CD14-positive monocyte (primary cell): Measurements from ENCODE around the gene CRY2. TPM values are rescaled to one million over a fixed set of nuclear protein-coding genes. Genes with fewer than 3 reads are reported as not detected.

Experiments used
- DNase-seq, 3 donors: peaks; one replicate each; pipeline ENCODE4 v3.0.0-alpha.2; 2011 to 2022
- H2AFZ ChIP-seq: 2 replicates; pipeline ENCODE4 v1.6.0; 2012; ENCODE audit warnings: mild to moderate bottlenecking, low read depth, low read length, inconsistent platforms; ENCODE audit not compliant: insufficient read depth, poor library complexity, severe bottlenecking
- H3K27ac ChIP-seq, 2 donors: 1 replicate in 1 of 2; 2 replicates in 1 of 2; pipeline ENCODE4 v1.5.1; 2012 to 2013; ENCODE audit warnings: low read length in 2 of 2, control low read depth in 1 of 2, inconsistent platforms in 1 of 2, low read depth in 1 of 2, mild to moderate bottlenecking in 1 of 2
- H3K27me3 ChIP-seq, 2 donors: one replicate each; pipeline versions ENCODE4 v1.6.0 to v1.6.1; 2011 to 2013; ENCODE audit warnings: low read length in 2 of 2; ENCODE audit not compliant: control insufficient read depth in 2 of 2, insufficient read depth in 2 of 2
- H3K36me3 ChIP-seq, 2 donors: replicated peaks in 1 of 2; 1 replicate in 1 of 2; 2 replicates in 1 of 2; pipeline versions ENCODE4 v1.5.1 to v1.6.1; 2012 to 2013; ENCODE audit warnings: low read length in 2 of 2, control low read depth in 1 of 2, inconsistent platforms in 1 of 2, mild to moderate bottlenecking in 1 of 2; ENCODE audit not compliant: insufficient read depth in 2 of 2, control insufficient read depth in 1 of 2
- H3K4me1 ChIP-seq, 2 donors: 1 replicate in 1 of 2; 2 replicates in 1 of 2; pipeline versions ENCODE4 v1.5.1 to v1.6.1; 2012 to 2013; ENCODE audit warnings: low read length in 2 of 2, control low read depth in 1 of 2, inconsistent platforms in 1 of 2, mild to moderate bottlenecking in 1 of 2, moderate library complexity in 1 of 2; ENCODE audit not compliant: insufficient read depth in 2 of 2, control insufficient read depth in 1 of 2
- H3K4me2 ChIP-seq: replicated peaks from 2 replicates; pipeline ENCODE3; 2012; ENCODE audit warnings: low read length, moderate library complexity, mild to moderate bottlenecking; ENCODE audit not compliant: poor library complexity, severe bottlenecking; ENCODE audit errors: extremely low read depth
- H3K4me3 ChIP-seq, 3 experiments: fragments of 200-600 bp in 1 of 3; sonication (generic) in 1 of 3; replicated peaks in 1 of 3; 1 replicate in 2 of 3; 2 replicates in 1 of 3; pipeline ENCODE4 v1.5.1; 2011 to 2013; ENCODE audit warnings: low read length in 3 of 3, mild to moderate bottlenecking in 3 of 3, control low read depth in 2 of 3, low read depth in 2 of 3, inconsistent platforms in 1 of 3, moderate library complexity in 1 of 3
- H3K79me2 ChIP-seq: 2 replicates; pipeline ENCODE4 v1.6.0; 2012; ENCODE audit warnings: mild to moderate bottlenecking, control low read depth, inconsistent platforms, low read length, moderate library complexity; ENCODE audit not compliant: insufficient read depth
- H3K9ac ChIP-seq: 2 replicates; pipeline ENCODE4 v1.6.0; 2017; ENCODE audit warnings: low read length, mild to moderate bottlenecking; ENCODE audit not compliant: insufficient read depth, poor library complexity, severe bottlenecking
- H3K9me3 ChIP-seq, 2 donors: replicated peaks in 1 of 2; 1 replicate in 1 of 2; 2 replicates in 1 of 2; pipeline versions ENCODE4 v1.5.1 to v1.6.1; 2012 to 2013; ENCODE audit warnings: low read length in 2 of 2, control low read depth in 1 of 2; ENCODE audit not compliant: control insufficient read depth in 1 of 2, insufficient read depth in 1 of 2
- H4K20me1 ChIP-seq: 2 replicates; pipeline ENCODE4 v1.6.0; 2012; ENCODE audit warnings: mild to moderate bottlenecking, low read length, control low read depth, moderate library complexity; ENCODE audit not compliant: insufficient read depth
- H3K27ac Mint-ChIP-seq, 7 donors: one replicate each; pipeline ENCODE4 v1.8.0; 2020; ENCODE audit warnings: mild to moderate bottlenecking in 7 of 7, mixed read lengths in 7 of 7, moderate library complexity in 6 of 7, inconsistent platforms in 2 of 7
- H3K27me3 Mint-ChIP-seq, 3 donors: one replicate each; pipeline ENCODE4 v1.8.0; 2021 to 2022; ENCODE audit warnings: low read depth in 3 of 3, mild to moderate bottlenecking in 3 of 3, mixed read lengths in 3 of 3, moderate library complexity in 3 of 3, inconsistent platforms in 1 of 3
- H3K36me3 Mint-ChIP-seq, 2 donors: one replicate each; pipeline ENCODE4 v1.8.0; 2020; ENCODE audit warnings: mixed read lengths in 2 of 2, inconsistent platforms in 1 of 2, mild to moderate bottlenecking in 1 of 2
- H3K4me1 Mint-ChIP-seq: one replicate; pipeline ENCODE4 v1.8.0; 2020; ENCODE audit warnings: mild to moderate bottlenecking, mixed read lengths
- H3K4me3 Mint-ChIP-seq, 2 donors: one replicate each; pipeline ENCODE4 v1.8.0; 2020; ENCODE audit warnings: mild to moderate bottlenecking in 2 of 2, mixed read lengths in 2 of 2, moderate library complexity in 1 of 2
- H3K9me3 Mint-ChIP-seq, 7 donors: one replicate each; pipeline ENCODE4 v1.8.0; 2020 to 2022; ENCODE audit warnings: mixed read lengths in 7 of 7, mild to moderate bottlenecking in 6 of 7, moderate library complexity in 6 of 7, inconsistent platforms in 2 of 7
- WGBS: methylation state at CpG from one replicate; pipeline ENCODE4 v1.1.5; 2013; ENCODE audit warnings: missing lambda C conversion rate; ENCODE audit not compliant: insufficient coverage; 5-methylcytosine and 5-hydroxymethylcytosine counted together
- intact Hi-C, 2 donors: fragments of 100-400 bp; cut with micrococcal nuclease; formaldehyde crosslinking; loops; one replicate each; pipeline versions ENCODE4 v1.15.0 to v1.15.1; 2023
- polyA plus RNA-seq, 3 donors: library from polyadenylated mRNA; depleted of rRNA in 1 of 3; unstranded in 2 of 3; stranded (reverse) in 1 of 3; fragments of 300-500 nt in 2 of 3; fragments of >200 nt in 1 of 3; fragmentation: Illumina TruSeq in 2 of 3; gene quantifications; 1 replicate in 2 of 3; 2 replicates in 1 of 3; pipeline ENCODE4 v1.2.3, GENCODE V29; 2012 to 2021
- TF ChIP-seq, protein P1 (sequence below): fragments of 200-600 bp; IDR thresholded peaks from one replicate; pipeline ENCODE4 v1.8.0; 2022; ENCODE audit warnings: antibody characterized with exemption, mild to moderate bottlenecking

The CRY2 gene
- polyA plus RNA-seq, 3 donors, result 5.1 to 12.5 (median 7.2) TPM

DNA sequence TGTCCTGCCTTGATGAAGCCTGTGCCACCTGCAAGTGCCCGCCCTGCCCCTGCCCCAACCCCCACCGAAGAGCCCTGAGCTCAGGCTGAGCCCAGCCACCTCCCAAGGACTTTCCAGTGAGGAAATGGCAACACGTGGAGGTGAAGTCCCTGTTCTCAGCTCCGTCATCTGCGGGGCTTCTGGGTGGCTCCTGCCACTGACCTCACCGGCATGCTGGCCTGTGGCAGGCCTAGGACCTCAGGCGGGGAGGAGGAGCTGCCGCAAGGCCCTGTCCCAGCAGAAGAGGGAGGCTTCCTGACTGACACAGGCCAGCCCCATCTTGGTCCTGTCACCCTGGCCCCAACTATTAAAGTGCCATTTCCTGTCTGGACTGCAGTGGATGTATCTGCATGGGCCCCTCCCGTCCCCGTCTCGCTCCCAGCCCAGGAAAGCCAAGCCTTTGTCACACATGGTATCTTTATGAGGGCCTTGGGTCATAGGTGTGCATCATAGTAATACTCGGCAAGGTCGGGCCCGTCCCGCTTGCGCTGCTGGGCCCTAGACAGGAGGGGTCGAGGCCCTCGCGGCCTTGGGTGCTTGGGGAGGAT is 58.9 kb downstream of the CRY2 start:
- Histone ChIP-seq H3K4me3 (no peak overlapping the region), H2AFZ (no peak overlapping the region), H3K79me2 (no peaks in the 10 kb centered on the region), H3K27ac (no peak overlapping the region), H3K9me3 (peaks cover 0 to 4% of the 10 kb centered on the region in 2 donors), H3K36me3 (peaks cover 19 to 24% of the 10 kb centered on the region in 2 donors), H3K4me2 (no peak overlapping the region), H4K20me1 (peaks cover 26% of the 10 kb centered on the region), H3K9ac (no peak overlapping the region), H3K27me3 (peaks cover 1 to 8% of the 10 kb centered on the region in 2 donors), H3K4me1 (no peaks in the 10 kb centered on the region)
- TF ChIP-seq, protein P1, sequence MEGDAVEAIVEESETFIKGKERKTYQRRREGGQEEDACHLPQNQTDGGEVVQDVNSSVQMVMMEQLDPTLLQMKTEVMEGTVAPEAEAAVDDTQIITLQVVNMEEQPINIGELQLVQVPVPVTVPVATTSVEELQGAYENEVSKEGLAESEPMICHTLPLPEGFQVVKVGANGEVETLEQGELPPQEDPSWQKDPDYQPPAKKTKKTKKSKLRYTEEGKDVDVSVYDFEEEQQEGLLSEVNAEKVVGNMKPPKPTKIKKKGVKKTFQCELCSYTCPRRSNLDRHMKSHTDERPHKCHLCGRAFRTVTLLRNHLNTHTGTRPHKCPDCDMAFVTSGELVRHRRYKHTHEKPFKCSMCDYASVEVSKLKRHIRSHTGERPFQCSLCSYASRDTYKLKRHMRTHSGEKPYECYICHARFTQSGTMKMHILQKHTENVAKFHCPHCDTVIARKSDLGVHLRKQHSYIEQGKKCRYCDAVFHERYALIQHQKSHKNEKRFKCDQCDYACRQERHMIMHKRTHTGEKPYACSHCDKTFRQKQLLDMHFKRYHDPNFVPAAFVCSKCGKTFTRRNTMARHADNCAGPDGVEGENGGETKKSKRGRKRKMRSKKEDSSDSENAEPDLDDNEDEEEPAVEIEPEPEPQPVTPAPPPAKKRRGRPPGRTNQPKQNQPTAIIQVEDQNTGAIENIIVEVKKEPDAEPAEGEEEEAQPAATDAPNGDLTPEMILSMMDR, result no peak
- Mint-ChIP-seq H3K4me3 (no peak overlapping the region), H3K9me3 (no peaks in the 10 kb centered on the region), H3K4me1 (peaks cover 3% of the 10 kb centered on the region), H3K27me3 (peaks cover 12 to 36% (median 15%) of the 10 kb centered on the region in 3 donors), H3K36me3 (peaks cover 22% of the 10 kb centered on the region in 2 donors), H3K27ac (peak overlapping the region in 1 of 7 donors; percentile 10)
- 63% methylated on average over 12 of the region's 19 CpGs for WGBS
- intact Hi-C loops, result no loop called here
- peak in 2 of 3 donors; percentile 22 to 75 for DNase-seq

DNA sequence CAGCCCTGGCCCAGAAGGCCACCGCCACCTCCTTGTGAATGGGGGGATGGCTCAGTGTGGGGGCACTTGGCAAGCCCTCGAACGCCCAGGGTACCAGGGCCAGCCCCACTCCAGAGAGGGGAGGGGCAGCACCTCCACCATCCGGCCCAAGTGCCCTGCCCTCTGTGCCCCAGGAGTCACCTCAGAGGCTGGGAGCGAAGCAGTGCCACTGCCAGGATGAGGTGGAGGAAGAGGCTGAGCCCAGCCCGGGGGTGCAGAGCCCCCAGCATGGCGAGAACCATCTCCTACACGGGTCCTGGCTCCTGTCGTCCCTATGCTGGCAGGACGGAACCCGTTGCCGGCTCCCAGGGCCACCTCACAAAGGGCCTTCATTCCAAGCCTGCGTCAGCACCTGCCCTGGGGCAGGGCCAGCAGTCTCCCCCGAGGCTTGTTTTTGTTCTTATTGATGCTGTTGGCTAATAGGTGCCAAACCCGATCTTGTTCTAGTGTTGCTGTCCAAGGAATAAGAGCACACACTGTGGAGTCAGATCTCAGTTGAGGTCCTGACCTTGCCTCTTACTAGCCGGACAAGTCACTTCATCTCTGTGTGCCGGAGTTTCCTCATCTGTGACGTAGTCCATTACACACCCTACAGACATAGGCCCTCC is 59.8 kb downstream of the CRY2 start, which contains the start of gene FREY1:
Gene FREY1, minus strand, starts transcription at position 307 of the 647 bp plus-strand sequence. Its CDS starts 26 bp downstream, at position 281.
- Histone ChIP-seq H3K79me2 (no peaks in the 10 kb centered on the region), H2AFZ (no peak within 1 kb of the TSS), H4K20me1 (peaks cover 30% of the 10 kb centered on the region), H3K9ac (no peak within 1 kb of the TSS), H3K27ac (no peak within 1 kb of the TSS), H3K9me3 (no peaks in the 10 kb centered on the region), H3K4me2 (no peak within 1 kb of the TSS), H3K4me1 (no peaks in the 10 kb centered on the region), H3K27me3 (peaks cover 0 to under 1% of the 10 kb centered on the region in 2 donors), H3K4me3 (no peak within 1 kb of the TSS), H3K36me3 (peaks cover 27 to 33% of the 10 kb centered on the region in 2 donors)
- peak within 1 kb of the TSS in 3 of 7 donors; percentile 8 to 66 (median 10) for H3K27ac Mint-ChIP-seq
- H3K9me3 Mint-ChIP-seq, result peaks cover 0 to 2% (median 0%) of the 10 kb centered on the region in 7 donors
- peaks cover 3% of the 10 kb centered on the region for H3K4me1 Mint-ChIP-seq
- WGBS, result 70% methylated on average over 10 of the region's 18 CpGs
- TF ChIP-seq, protein P1, result no peak
- no peak within 1 kb of the TSS for H3K4me3 Mint-ChIP-seq
- peaks cover 29 to 31% of the 10 kb centered on the region in 2 donors for H3K36me3 Mint-ChIP-seq
- H3K27me3 Mint-ChIP-seq, result peaks cover 3 to 27% (median 6%) of the 10 kb centered on the region in 3 donors
- peak in 1 of 3 donors; percentile 55 for DNase-seq
- intact Hi-C loops, result no loop called here
